H54 (cell line): Measurements from ENCODE around the gene MACROD2.

Source experiments
- DNase-seq: peaks from one replicate; pipeline ENCODE4 v3.0.0; 2011; ENCODE audit warnings: low spot score, mixed read lengths; ENCODE audit not compliant: insufficient read length
- FAIRE-seq: peaks from 3 replicates; lab custom pipeline; 2011; peaks lifted over from hg19 to GRCh38; lab: Jason Lieb, UNC
- POLR2A ChIP-seq: IDR thresholded peaks from 2 replicates; pipeline ENCODE4 v1.6.1; 2011; ENCODE audit warnings: low read depth, mild to moderate bottlenecking, low read length

Gene MACROD2

DNA sequence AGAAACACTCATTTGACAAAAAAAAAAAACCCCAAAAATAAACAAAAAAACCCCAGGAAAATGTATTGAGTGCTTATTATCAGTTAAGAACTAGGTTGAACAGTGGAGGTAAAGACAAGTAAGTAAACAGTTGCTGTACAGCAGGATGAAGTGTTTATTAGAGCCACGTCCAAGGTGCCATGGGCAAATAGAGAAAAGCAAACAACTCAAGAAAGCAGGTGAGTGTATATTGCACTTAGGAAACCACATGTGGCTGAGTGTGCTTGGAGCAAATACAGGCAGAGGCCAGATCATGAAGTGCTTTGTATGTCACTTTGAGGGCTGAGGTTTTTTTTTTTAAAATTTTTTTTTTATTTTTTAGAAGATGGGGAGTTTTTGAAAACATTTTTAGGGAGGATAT lies 98.3 kb downstream of the MACROD2 start:
- FAIRE-seq (no peak), DNase-seq (no peak)
- no peak for TF ChIP-seq POLR2A

DNA sequence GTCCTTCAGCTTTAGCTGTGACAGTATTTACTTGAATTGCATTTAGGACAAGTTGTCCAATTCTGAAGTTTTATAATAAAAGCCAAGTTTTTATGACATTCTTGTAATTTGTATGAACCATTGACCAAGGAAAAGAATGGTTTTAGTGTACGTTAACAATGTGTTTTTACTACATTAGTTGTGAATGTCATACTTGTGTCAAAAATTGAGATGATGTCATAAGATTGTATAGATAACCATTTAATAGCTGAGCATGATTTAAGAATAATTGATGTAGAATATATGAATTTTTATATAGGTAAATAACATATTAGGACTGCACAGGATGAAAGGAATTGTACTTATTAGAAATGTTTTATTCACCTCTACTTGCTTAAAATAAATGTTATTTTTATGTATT lies 102.9 kb downstream of the MACROD2 start:
- no peak for TF ChIP-seq POLR2A
- DNase-seq: no peak
- FAIRE-seq: no peak

DNA sequence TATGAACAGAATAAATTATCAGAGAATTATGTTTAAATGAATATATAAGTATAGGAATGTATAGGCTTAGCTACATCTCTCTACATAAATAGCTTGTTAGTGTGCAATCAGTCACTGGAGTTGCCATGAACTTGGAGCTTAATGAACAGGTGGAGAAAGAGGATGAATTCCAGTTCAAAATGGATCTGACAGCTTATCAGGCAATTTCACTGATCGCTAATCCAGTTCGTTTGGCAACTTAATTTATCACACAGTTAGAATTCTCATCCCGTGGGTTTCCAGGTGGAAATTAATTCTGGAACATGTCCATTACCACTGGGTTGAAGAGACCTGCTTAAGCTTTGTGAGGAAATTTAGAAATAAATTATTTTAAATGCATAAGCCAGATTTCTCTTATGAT lies 118.1 kb downstream of the MACROD2 start:
- TF ChIP-seq POLR2A: no peak
- DNase-seq (no peak), FAIRE-seq (no peak)

GRCh38 chr20:14114065-14114704 lies 118.9 kb downstream of the MACROD2 start:
- no peak for DNase-seq
- FAIRE-seq: no peak
- no peak for TF ChIP-seq POLR2A

DNA sequence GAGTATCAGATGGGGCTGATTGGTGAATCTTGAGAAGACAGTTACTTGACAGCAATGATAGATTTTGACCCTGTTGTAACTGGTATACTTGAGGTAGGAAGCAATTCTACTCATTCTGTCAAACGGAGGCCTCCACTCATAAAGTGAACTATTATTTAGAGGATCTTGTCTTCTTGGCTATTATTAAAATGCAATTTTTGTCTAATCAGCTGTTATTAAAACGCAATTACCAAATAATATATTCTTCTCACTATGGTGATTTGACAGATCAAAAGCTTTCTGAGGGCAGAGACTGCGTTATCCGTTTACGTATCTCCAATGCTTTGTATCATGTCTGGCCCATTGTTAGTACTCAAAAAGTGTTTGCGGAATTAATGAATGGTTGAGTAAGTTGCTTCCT lies 120.7 kb downstream of the MACROD2 start:
- TF ChIP-seq POLR2A: no peak
- no peak for DNase-seq
- no peak for FAIRE-seq

GRCh38 chr20:14117768-14118167 lies 122.5 kb downstream of the MACROD2 start:
- no peak for TF ChIP-seq POLR2A
- no peak for FAIRE-seq
- no peak for DNase-seq

- DNase-seq (no peak), FAIRE-seq (no peak)
- no peak for TF ChIP-seq POLR2A
Measured at GRCh38 chr20:14126856-14127255, 131.5 kb downstream of the MACROD2 start.

DNA sequence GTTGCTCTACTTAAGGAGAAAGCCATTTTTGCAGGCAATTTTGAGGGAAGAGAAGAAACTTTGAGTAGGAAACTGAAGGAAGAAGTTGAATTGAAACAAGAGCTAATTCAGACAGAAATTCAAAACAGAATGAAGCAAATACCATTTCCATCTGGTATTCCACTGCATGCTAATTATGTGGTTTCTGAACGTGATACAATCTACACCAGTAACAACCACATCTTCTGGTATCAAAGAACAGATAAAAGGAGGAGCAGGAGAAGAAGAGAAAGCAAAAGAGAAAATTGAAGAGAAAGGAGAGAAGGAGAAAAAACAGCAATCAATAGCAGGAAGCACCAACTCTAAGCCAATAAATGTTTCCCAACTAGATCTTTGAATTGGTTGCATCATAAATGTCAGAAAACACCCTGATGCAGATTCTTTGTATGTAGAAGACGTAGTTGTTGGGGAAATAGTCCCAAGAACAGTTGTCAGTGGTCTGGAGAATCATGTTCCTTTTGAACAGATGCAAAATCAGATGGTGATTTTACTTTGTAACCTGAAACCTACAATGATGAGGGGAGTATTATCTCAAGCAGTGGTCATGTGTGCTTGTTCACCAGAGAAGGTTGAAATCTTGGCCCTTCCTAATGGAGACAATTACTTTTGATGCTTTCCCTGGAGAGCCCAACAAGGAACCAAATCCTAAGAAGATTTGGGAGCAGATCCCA lies 132.4 kb downstream of the MACROD2 start:
- DNase-seq (no peak), FAIRE-seq (no peak)
- TF ChIP-seq POLR2A: no peak

- no peak for TF ChIP-seq POLR2A
- no peak for DNase-seq
- no peak for FAIRE-seq
Measured at GRCh38 chr20:14134004-14134403, 138.7 kb downstream of the MACROD2 start.

DNA sequence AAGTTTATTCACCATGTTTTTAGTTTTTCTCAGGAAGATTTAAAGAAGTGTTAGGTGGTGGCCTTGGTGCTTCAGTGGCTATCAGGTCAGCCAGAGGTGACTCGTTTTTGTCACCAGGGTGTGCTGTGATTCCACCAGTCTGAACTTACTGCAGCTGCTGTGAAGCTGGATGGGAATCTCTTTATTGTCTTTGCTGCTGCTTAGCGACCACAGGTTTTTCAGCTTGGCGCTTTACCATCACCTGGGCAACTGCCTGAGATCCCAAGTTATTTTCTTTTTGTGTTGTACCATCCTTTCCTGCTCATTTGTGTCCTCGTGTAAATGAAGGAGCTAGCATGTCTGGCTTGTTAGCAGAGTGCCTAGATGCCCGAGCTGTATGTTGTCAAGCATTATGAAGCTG lies 146.9 kb downstream of the MACROD2 start:
- TF ChIP-seq POLR2A: no peak
- DNase-seq (no peak), FAIRE-seq (no peak)

- DNase-seq: no peak
- FAIRE-seq: no peak
- no peak for TF ChIP-seq POLR2A
Measured at GRCh38 chr20:14142964-14143627, 147.8 kb downstream of the MACROD2 start.

GRCh38 chr20:14148042-14148441 lies 152.7 kb downstream of the MACROD2 start:
- TF ChIP-seq POLR2A: no peak
- FAIRE-seq (no peak), DNase-seq (no peak)

- DNase-seq (no peak), FAIRE-seq (no peak)
- TF ChIP-seq POLR2A: no peak
Measured at GRCh38 chr20:14155361-14155760, 160.0 kb downstream of the MACROD2 start.

DNA sequence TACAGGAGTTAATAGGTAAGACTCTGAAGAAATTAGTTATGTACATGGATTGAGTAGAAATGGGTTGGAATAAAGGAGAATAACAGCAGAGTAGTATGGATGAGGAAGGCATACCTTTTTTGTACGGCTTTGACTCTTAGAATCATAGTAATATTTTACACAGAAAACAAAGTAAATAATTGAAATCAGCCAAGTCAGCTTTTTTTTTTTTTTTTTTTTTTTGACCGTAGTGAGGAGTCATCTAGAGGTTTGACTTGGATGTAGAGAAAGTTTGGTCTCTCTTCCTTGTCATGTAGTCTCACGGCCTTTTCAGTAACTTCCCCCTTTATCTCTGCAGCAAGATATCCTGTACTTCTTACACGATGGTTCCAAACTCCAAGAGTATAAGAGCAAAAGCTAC lies 183.2 kb downstream of the MACROD2 start:
- no peak for DNase-seq
- no peak for TF ChIP-seq POLR2A
- no peak for FAIRE-seq
